Effector CD8-positive, alpha-beta T cell (primary cell): ENCODE measurements around the gene ZNF135.

Experiments used
- DNase-seq: peaks from one replicate; lab custom pipeline; 2025; lab: John Stamatoyannopoulos, UW

Gene ZNF135

GRCh38 chr19:58046856-58047255, 12.2 kb upstream of the ZNF135 start:
- no peak for DNase-seq

GRCh38 chr19:58047672-58048071, 11.4 kb upstream of the ZNF135 start:
- DNase-seq = no peak

GRCh38 chr19:58052256-58052655, 6.8 kb upstream of the ZNF135 start:
- no peak for DNase-seq

- no peak for DNase-seq
Measured at GRCh38 chr19:58053480-58054156, 5.5 kb upstream of the ZNF135 start.

GRCh38 chr19:58054901-58055874, 3.9 kb upstream of the ZNF135 start:
- no peak for DNase-seq

GRCh38 chr19:58056261-58056660, 2.8 kb upstream of the ZNF135 start:
- no peak for DNase-seq

GRCh38 chr19:58056861-58057260, 2.2 kb upstream of the ZNF135 start:
- DNase-seq = no peak

GRCh38 chr19:58058467-58058866, 615 bp upstream of the ZNF135 start:
- no peak for DNase-seq

GRCh38 chr19:58059671-58060078, 593 bp downstream of the ZNF135 start:
- DNase-seq = no peak

GRCh38 chr19:58060231-58060630, 1.1 kb downstream of the ZNF135 start:
- DNase-seq = no peak

- DNase-seq = no peak
Measured at GRCh38 chr19:58063712-58064111, 4.6 kb downstream of the ZNF135 start.

- no peak for DNase-seq
Measured at GRCh38 chr19:58067240-58067912, 8.3 kb downstream of the ZNF135 start.

GRCh38 chr19:58079792-58080191, 20.7 kb downstream of the ZNF135 start:
- DNase-seq = no peak

- no peak for DNase-seq
Measured at GRCh38 chr19:58083021-58083420, 23.9 kb downstream of the ZNF135 start.

- no peak for DNase-seq
Measured at GRCh38 chr19:58084596-58085347, 25.7 kb downstream of the ZNF135 start.

- DNase-seq = no peak
Measured at GRCh38 chr19:58085348-58085875, 26.3 kb downstream of the ZNF135 start.

GRCh38 chr19:58086825-58087710, 28.0 kb downstream of the ZNF135 start:
- no peak for DNase-seq

- no peak for DNase-seq
Measured at GRCh38 chr19:58088521-58089052, 29.5 kb downstream of the ZNF135 start.

GRCh38 chr19:58089846-58090245, 30.8 kb downstream of the ZNF135 start:
- DNase-seq = no peak
